OCI-LY3 (cell line): Measurements from ENCODE around the gene GTF2IRD1.

Source experiments
- CTCF ChIP-seq: fragments of 200-600, 300-600 bp; sonication (generic); IDR thresholded peaks from 2 replicates; pipeline ENCODE4 v1.5.1; 2014; ENCODE audit warnings: antibody characterized with exemption, low read length, low read depth
- EZH2phosphoT487 ChIP-seq: fragments of 200-600 bp; shearing (Covaris generic); IDR thresholded peaks from 2 replicates; pipeline ENCODE4 v1.6.1; 2018; ENCODE audit warnings: antibody characterized with exemption, mixed run types, low read depth

- TF ChIP-seq CTCF (no peak), EZH2phosphoT487 (no peak)
Measured at GRCh38 chr7:74523015-74523414, 69.3 kb downstream of the GTF2IRD1 start.
